K562 (cell line): ENCODE data around the gene AKT2. TPM values are rescaled to one million over a fixed set of nuclear protein-coding genes. Genes with fewer than 3 reads are reported as not detected.
A peak's percentile ranks its signal among the peaks of the same experiment; 100 is the strongest.

Source experiments
- ATF3 ChIP-seq, 2 experiments: fragments of 450-650 bp in 1 of 2; sonication (generic) in 1 of 2; formaldehyde crosslinking in 1 of 2; IDR thresholded peaks in 1 of 2; conservative IDR thresholded peaks in 1 of 2; 2 replicates each; pipeline versions ENCODE4 v1.6.1 to v1.8.1; 2016 to 2023; ENCODE audit warnings: mild to moderate bottlenecking in 2 of 2, moderate library complexity in 2 of 2, inconsistent platforms in 1 of 2, missing genetic modification reagents in 1 of 2
- C11orf30 ChIP-seq: fragments of 450-650 bp; IDR thresholded peaks from 2 replicates; pipeline ENCODE4 v1.6.1; 2016; ENCODE audit warnings: low read depth, mild to moderate bottlenecking
- CAMTA2 ChIP-seq: fragments of 250-450 bp; sonication (Bioruptor Pico); conservative IDR thresholded peaks from 2 replicates; pipeline ENCODE4 v1.5.1; 2022
- DIDO1 ChIP-seq: fragments of 450-650 bp; IDR thresholded peaks from 2 replicates; pipeline ENCODE4 v1.6.1; 2016; ENCODE audit warnings: low read depth, missing biosample characterization, missing genetic modification characterization
- FOXK2 ChIP-seq, 2 experiments: fragments of 450-650 bp; IDR thresholded peaks in 1 of 2; conservative IDR thresholded peaks in 1 of 2; 2 replicates each; pipeline ENCODE4 v1.6.1; 2016; ENCODE audit warnings: low read depth in 2 of 2, mild to moderate bottlenecking in 1 of 2
- MCM2 ChIP-seq: fragments of 450-650 bp; IDR thresholded peaks from 2 replicates; pipeline ENCODE4 v1.6.1; 2017; ENCODE audit warnings: low read depth, mild to moderate bottlenecking
- MGA ChIP-seq: fragments of 450-650 bp; IDR thresholded peaks from 2 replicates; pipeline ENCODE4 v1.6.1; 2016; ENCODE audit warnings: mild to moderate bottlenecking, moderate library complexity
- MIER1 ChIP-seq: fragments of 450-650 bp; IDR thresholded peaks from 2 replicates; pipeline ENCODE4 v1.6.1; 2016; ENCODE audit warnings: antibody characterized with exemption, mild to moderate bottlenecking, low read depth
- NFE2 ChIP-seq: IDR thresholded peaks from 2 replicates; pipeline ENCODE4 v1.6.1; 2014; ENCODE audit warnings: antibody characterized with exemption, low read depth
- SMARCE1 ChIP-seq: fragments of 450-650 bp; IDR thresholded peaks from 2 replicates; pipeline ENCODE4 v1.7.1; 2016; ENCODE audit warnings: mild to moderate bottlenecking
- XRCC4 ChIP-seq: IDR thresholded peaks from one replicate; pipeline ENCODE4 v1.6.1; 2011; ENCODE audit not compliant: insufficient read depth, insufficient read length; ENCODE audit errors: extremely low read depth
- YY1 ChIP-seq, 3 experiments: IDR thresholded peaks; 2 replicates each; pipeline ENCODE4 v1.6.1; 2011; ENCODE audit warnings: low read length in 2 of 3, mild to moderate bottlenecking in 2 of 3, moderate library complexity in 2 of 3, borderline replicate concordance in 1 of 3, control low read depth in 1 of 3, low read depth in 1 of 3; ENCODE audit not compliant: insufficient read depth in 3 of 3, insufficient replicate concordance in 2 of 3, control insufficient read depth in 1 of 3, insufficient read length in 1 of 3; ENCODE audit errors: extremely low read depth in 1 of 3
- polyA plus RNA-seq, 8 experiments: library from polyadenylated mRNA; depleted of rRNA in 4 of 8; stranded (reverse) in 5 of 8; unstranded in 3 of 8; fragments of >200 nt; fragmentation: Nextera tagmentation in 2 of 8; fragmentation: Illumina TruSeq in 1 of 8; extraction: Ambion mirVana in 2 of 8; extraction: Trizol in 1 of 8; gene quantifications; 2 replicates each; pipeline versions ENCODE4 v1.2.1 to v1.2.3, GENCODE V29; 2011 to 2014; ENCODE audit warnings: inconsistent platforms in 1 of 8, missing spikeins in 1 of 8
- total RNA-seq, 7 experiments: library from RNA; depleted of rRNA in 6 of 7; stranded (reverse); fragments of >200 nt in 6 of 7; fragmentation: Illumina TruSeq in 2 of 7; extraction: Trizol in 2 of 7; gene quantifications; 2 replicates each; pipeline versions ENCODE4 v1.2.1 to v1.2.3, GENCODE V29; 2011 to 2021; ENCODE audit warnings: low replicate concordance in 1 of 7
- TF ChIP-seq, protein P1 (sequence below): fragments of 450-650 bp; IDR thresholded peaks from 2 replicates; pipeline ENCODE4 v1.6.1; 2017; ENCODE audit warnings: mild to moderate bottlenecking, moderate library complexity

Gene AKT2
- total and polyA plus RNA-seq, 9 of the 15 experiments (the other 6 are each of a cell fraction or from before 2014, with no cell fraction given), result 1.1 to 132 (median 67.7) TPM

DNA sequence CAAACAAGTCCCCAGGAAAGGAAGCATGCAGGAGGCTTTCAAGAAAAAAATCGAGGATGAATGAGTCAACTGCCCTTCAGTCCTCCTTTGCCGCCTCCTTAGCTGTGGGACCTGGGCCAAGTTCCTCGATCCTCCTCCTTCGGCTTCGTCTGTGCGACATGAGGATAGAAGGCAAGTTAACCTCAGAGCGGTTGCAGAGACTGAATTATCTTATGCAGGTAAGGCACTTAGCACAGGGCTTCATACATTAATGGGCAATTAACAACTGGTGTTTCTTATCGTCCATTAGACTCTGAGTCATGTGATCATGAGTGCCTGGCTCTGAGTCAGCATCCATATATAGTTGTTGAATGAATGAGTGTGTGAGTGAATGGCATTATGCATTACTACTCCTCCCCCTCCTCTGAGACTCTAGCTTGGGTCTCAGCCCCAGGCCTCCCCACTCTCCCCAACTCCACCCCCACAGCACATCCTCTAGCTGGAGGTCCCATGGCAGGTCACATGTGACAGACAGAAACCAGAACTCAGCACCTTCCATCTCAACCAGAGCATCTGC is 65.3 kb downstream of the AKT2 start (continued):
- TF ChIP-seq MGA (peak; percentile 37), MIER1 (0 out of 2 replicates have a peak, but pooled peaks have one; percentile 37), YY1 (IDR thresholded peaks at IDR 0.05; ENCODE audit: borderline replicate concordance in 1 of 3, control insufficient read depth in 1 of 3, extremely low read depth in 1 of 3, insufficient read depth in 3 of 3, insufficient read length in 1 of 3, insufficient replicate concordance in 2 of 3, low read depth in 1 of 3, low read length in 2 of 3) (no peak), SMARCE1 (peak; percentile 54; the same call in 1 of the 2 replicates), CAMTA2 (CRISPR knock-in tag) (no peak), C11orf30 (peak; percentile 66; the same call in 1 of the 2 replicates), MCM2 (no peak), NFE2 (peak; percentile 42; the same call in 1 of the 2 replicates), DIDO1 (tag) (no peak), ATF3 (IDR thresholded peaks at IDR 0.05) (peak; percentile 96), ATF3 (CRISPR knock-in tag; conservative IDR thresholded peaks at IDR 0.05) (peak; percentile 65; the same call in 1 of the 2 replicates), XRCC4 (no peak), FOXK2 (conservative IDR thresholded peaks at IDR 0.05 in 1 of 2, IDR thresholded peaks at IDR 0.05 in 1 of 2; ENCODE audit: low read depth in 2 of 2) (0 out of 4 replicates have a peak, but pooled peaks of 1 of the 2 experiments have one; percentile 42)
- TF ChIP-seq, protein P1, sequence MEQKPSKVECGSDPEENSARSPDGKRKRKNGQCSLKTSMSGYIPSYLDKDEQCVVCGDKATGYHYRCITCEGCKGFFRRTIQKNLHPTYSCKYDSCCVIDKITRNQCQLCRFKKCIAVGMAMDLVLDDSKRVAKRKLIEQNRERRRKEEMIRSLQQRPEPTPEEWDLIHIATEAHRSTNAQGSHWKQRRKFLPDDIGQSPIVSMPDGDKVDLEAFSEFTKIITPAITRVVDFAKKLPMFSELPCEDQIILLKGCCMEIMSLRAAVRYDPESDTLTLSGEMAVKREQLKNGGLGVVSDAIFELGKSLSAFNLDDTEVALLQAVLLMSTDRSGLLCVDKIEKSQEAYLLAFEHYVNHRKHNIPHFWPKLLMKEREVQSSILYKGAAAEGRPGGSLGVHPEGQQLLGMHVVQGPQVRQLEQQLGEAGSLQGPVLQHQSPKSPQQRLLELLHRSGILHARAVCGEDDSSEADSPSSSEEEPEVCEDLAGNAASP, result no peak
